ENCODE results near the gene NCAN.
"Not testable (repeated sequence)": the region's sequence is repeated elsewhere in the genome, so short reads cannot be mapped to it uniquely, and the experiment has no call there.

Gene NCAN

GRCh38 chr19:19201697-19202630 is 9.8 kb upstream of the NCAN start:
- DNase-seq, result no peak

- DNase-seq, result no peak
Measured at GRCh38 chr19:19202707-19203011, 9.1 kb upstream of the NCAN start.

GRCh38 chr19:19203012-19203856 is 8.5 kb upstream of the NCAN start, which contains the start of gene NR2C2AP:
Gene NR2C2AP (minus strand): TSS chr19:19203414. CDS start chr19:19203060, 354 bp downstream.
- DNase-seq, result peak; percentile 97

- no peak for DNase-seq
Measured at GRCh38 chr19:19204181-19204580, 7.6 kb upstream of the NCAN start.

- DNase-seq, result no peak
Measured at GRCh38 chr19:19205416-19206410, 6.0 kb upstream of the NCAN start.

- DNase-seq, result no peak
Measured at GRCh38 chr19:19206938-19207337, 4.8 kb upstream of the NCAN start.

GRCh38 chr19:19207637-19208572 is 3.9 kb upstream of the NCAN start:
- no peak for DNase-seq

- DNase-seq, result no peak
Measured at GRCh38 chr19:19209372-19209771, 2.4 kb upstream of the NCAN start.

GRCh38 chr19:19212916-19213315 is 1.2 kb downstream of the NCAN start:
- DNase-seq, result no peak

- DNase-seq, result no peak
Measured at GRCh38 chr19:19213426-19214158, 1.8 kb downstream of the NCAN start.

- no peak for DNase-seq
Measured at GRCh38 chr19:19214159-19214490, 2.4 kb downstream of the NCAN start.

GRCh38 chr19:19214892-19215291 is 3.1 kb downstream of the NCAN start:
- peak; percentile 33 for DNase-seq

- DNase-seq, result no peak
Measured at GRCh38 chr19:19215792-19216191, 4.0 kb downstream of the NCAN start.

GRCh38 chr19:19217099-19217498 is 5.3 kb downstream of the NCAN start:
- no peak for DNase-seq

GRCh38 chr19:19218911-19219310 is 7.2 kb downstream of the NCAN start:
- DNase-seq, result no peak

GRCh38 chr19:19221000-19221399 is 9.2 kb downstream of the NCAN start:
- not testable (repeated sequence) for DNase-seq

- no peak for DNase-seq
Measured at GRCh38 chr19:19223060-19223459, 11.3 kb downstream of the NCAN start.

- no peak for DNase-seq
Measured at GRCh38 chr19:19223636-19224035, 11.9 kb downstream of the NCAN start.

- no peak for DNase-seq
Measured at GRCh38 chr19:19224150-19224851, 12.5 kb downstream of the NCAN start.

GRCh38 chr19:19224852-19225494 is 13.2 kb downstream of the NCAN start:
- peak; percentile 85 for DNase-seq
